NB4 (cell line): ENCODE data around the gene MACROD2.
"Not testable (repeated sequence)": the region's sequence is repeated elsewhere in the genome, so short reads cannot be mapped to it uniquely, and the experiment has no call there.

ENCODE experiments used
- DNase-seq: peaks from one replicate; pipeline ENCODE4 v3.0.0; 2010; ENCODE audit warnings: low read depth
- H3K4me3 ChIP-seq: one replicate; pipeline ENCODE4 v1.5.1; 2011; ENCODE audit warnings: mild to moderate bottlenecking, low read depth, low read length, moderate library complexity
- MYC ChIP-seq: IDR thresholded peaks from 2 replicates; pipeline ENCODE4 v1.6.1; 2011; ENCODE audit warnings: low read depth, low read length
- POLR2A ChIP-seq: IDR thresholded peaks from 2 replicates; pipeline ENCODE4 v1.6.1; 2011; ENCODE audit warnings: mild to moderate bottlenecking; ENCODE audit not compliant: insufficient read length; ENCODE audit errors: extremely low read depth
- TF ChIP-seq, protein P1 (sequence below): IDR thresholded peaks from 2 replicates; pipeline ENCODE4 v1.6.1; 2011; ENCODE audit warnings: low read depth, low read length
- TF ChIP-seq, protein P2 (sequence below): IDR thresholded peaks from one replicate; pipeline ENCODE4 v1.5.1; 2012; ENCODE audit warnings: low read depth, low read length

The MACROD2 gene

DNA sequence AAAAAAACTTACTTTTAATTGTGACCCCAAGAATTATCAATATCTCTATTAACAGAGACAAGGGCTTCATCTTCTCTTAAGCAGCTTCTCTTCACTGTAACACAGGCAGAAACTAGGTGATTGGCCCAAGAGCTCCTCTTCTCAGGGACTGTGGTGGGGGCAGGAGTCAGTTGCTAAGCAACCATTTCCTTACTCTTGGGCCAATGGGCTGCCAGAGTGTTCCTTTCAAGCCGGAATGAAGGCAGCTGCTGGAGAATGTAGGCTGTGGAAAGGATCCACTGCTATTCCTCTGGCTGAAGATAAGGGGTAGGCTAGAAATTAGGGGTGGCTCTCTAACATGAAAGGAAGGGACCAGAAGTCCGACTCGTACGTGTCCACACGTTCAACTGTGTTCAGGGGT, 4.9 kb upstream of the MACROD2 start, which contains the start of gene SEL1L2:
SEL1L2 (minus strand) TSS at position 150 of the 400 bp plus-strand sequence; CDS start at position 70, 80 bp downstream.
- TF ChIP-seq, protein P1, sequence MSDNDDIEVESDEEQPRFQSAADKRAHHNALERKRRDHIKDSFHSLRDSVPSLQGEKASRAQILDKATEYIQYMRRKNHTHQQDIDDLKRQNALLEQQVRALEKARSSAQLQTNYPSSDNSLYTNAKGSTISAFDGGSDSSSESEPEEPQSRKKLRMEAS = no peak
- TF ChIP-seq, protein P2, sequence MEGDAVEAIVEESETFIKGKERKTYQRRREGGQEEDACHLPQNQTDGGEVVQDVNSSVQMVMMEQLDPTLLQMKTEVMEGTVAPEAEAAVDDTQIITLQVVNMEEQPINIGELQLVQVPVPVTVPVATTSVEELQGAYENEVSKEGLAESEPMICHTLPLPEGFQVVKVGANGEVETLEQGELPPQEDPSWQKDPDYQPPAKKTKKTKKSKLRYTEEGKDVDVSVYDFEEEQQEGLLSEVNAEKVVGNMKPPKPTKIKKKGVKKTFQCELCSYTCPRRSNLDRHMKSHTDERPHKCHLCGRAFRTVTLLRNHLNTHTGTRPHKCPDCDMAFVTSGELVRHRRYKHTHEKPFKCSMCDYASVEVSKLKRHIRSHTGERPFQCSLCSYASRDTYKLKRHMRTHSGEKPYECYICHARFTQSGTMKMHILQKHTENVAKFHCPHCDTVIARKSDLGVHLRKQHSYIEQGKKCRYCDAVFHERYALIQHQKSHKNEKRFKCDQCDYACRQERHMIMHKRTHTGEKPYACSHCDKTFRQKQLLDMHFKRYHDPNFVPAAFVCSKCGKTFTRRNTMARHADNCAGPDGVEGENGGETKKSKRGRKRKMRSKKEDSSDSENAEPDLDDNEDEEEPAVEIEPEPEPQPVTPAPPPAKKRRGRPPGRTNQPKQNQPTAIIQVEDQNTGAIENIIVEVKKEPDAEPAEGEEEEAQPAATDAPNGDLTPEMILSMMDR = no peak
- TF ChIP-seq POLR2A (no peak), MYC (no peak)
- no peak for DNase-seq
- H3K4me3 ChIP-seq = no peak within 1 kb of the TSS

DNA sequence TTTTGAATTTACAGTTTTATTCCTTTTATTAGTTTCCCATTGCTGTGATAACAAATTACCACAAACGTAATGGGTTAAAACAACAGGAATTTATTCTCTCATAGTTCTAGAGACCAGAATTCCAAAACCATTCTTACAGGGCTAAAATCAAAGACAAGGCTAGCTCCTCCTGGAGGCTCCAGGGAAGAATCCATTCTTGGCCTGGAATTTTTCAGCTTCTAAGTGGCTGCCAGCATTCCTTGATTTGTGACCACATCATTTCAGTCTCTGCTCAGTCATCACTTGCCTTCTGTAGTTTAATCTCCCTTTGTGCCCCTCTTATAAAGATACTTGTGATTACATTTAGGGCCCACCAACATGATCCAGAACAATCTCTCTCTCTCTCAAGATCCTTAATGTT, 4.0 kb upstream of the MACROD2 start:
- TF ChIP-seq, protein P2 = no peak
- TF ChIP-seq MYC = no peak
- TF ChIP-seq, protein P1 = no peak
- no peak overlapping the region for H3K4me3 ChIP-seq
- DNase-seq = no peak

DNA sequence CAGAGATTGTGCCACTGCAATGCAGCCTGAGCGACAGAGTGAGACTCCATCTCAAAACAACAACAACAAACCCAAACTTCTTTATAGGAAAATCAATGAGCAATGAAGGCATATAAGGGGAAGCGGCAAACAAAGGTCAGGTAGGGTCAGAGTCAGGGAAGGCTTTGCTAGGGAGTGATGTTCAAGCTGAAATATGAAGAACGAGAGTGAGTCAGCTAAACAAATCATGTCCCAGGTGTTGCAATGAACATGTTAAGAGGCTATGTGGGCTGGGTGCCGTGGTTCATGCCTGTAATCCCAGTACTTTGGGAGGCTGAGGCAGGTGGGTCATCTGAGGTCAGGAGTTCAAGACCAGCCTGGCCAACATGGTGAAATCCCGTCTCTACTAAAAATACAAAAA, 3.4 kb upstream of the MACROD2 start:
- H3K4me3 ChIP-seq, DNase-seq: not testable (repeated sequence)

DNA sequence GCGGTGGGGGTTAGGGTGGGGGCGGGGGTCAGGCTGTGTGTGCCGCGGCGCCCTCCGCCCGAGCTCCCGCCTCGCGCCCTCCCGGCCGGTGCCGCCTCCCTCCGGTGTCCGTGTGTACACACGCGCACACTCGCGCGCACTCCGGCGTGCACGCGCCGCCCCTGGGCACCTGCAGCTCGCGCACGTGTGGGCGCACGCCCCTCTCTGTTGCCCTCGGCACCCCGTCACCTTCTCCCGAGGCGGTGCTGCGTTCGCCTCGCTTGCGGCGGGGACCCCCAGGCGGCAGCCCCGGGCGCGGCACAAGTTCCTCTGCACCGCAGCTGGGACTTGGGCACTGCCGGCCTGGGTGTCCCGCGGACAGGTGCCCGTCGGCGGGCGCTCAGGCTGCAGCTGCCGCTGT, 525 bp downstream of the MACROD2 start:
- TF ChIP-seq, protein P2 = no peak
- TF ChIP-seq POLR2A (no peak), MYC (no peak)
- TF ChIP-seq, protein P1 = no peak
- H3K4me3 ChIP-seq = no peak overlapping the region
- no peak for DNase-seq

DNA sequence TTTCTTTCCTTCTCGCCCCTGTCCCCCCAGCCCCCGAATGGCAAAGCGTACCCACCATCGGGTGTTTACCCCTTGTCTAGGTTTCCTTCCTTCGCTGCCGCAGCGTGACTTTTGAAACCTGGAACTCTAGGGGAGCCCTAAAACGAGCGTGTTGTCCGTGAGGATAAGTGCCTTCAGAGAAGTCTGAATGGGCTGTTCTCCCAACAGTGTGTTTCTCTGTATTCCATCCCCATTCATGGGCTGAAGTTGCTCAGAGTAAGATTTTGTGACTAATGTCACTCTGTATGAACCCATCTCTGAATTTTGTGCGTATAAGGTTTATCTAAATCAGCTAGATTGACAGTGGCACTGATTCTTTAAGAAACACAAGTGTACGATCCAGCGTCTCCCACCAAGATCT, 949 bp downstream of the MACROD2 start:
- no peak for DNase-seq
- TF ChIP-seq, protein P2 = no peak
- TF ChIP-seq MYC = no peak
- TF ChIP-seq POLR2A = no peak
- TF ChIP-seq, protein P1 = no peak
- no peak overlapping the region for H3K4me3 ChIP-seq

DNA sequence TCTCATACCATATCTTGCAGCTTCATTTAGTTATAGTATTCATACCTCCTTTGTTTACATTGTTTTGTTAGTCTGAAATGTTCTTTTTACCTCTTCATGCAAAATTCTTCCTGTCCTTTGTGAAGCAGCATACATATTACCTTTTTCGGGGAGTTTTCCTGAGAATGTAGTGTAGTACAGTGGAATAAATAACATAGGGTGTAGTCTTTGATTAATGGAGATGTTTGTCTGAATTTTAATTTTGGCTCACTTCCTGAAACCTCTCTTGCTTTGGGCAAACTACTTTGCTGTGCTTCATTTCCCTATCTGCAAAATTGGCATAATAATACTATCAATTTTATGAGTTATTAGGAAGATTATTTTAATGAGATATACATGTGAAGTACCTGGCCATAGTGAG, 5.6 kb downstream of the MACROD2 start:
- H3K4me3 ChIP-seq = no peak overlapping the region
- TF ChIP-seq, protein P2 = no peak
- TF ChIP-seq, protein P1 = no peak
- no peak for TF ChIP-seq MYC
- no peak for TF ChIP-seq POLR2A
- DNase-seq = no peak
